Testis (tissue), 2 donors: Measurements from ENCODE around the gene PGP.

Source experiments
- CTCF ChIP-seq, 3 experiments: fragments of 450-650 bp in 2 of 3; fragments of 200-600 bp in 1 of 3; sonication (generic) in 1 of 3; IDR thresholded peaks; one replicate each; pipeline ENCODE4 v1.5.1; 2016 to 2019; ENCODE audit warnings: antibody characterized with exemption in 3 of 3, mild to moderate bottlenecking in 2 of 3, moderate library complexity in 1 of 3
- POLR2A ChIP-seq: fragments of 450-650 bp; IDR thresholded peaks from one replicate; pipeline ENCODE4 v1.6.1; 2017; ENCODE audit warnings: antibody characterized with exemption, mild to moderate bottlenecking, moderate library complexity

GRCh38 chr16:2166263-2167067, 48.2 kb downstream of the PGP start:
- TF ChIP-seq CTCF (IDR thresholded peaks at IDR 0.05) (no peak), POLR2A (no peak)
